Activated CD4-positive, alpha-beta T cell treated with anti-CD3 and anti-CD28 coated beads, Interleukin-2, amount 50 U/mL, for 4 hours (primary cell): ENCODE results near the gene IRAK2.
A peak's percentile ranks its signal among the peaks of the same experiment; 100 is the strongest.

ENCODE experiments used
- DNase-seq, 2 experiments: peaks; one replicate each; pipeline ENCODE4 v3.0.0-alpha.2; 2020

IRAK2 gene

GRCh38 chr3:10224794-10225665, 60.3 kb downstream of the IRAK2 start:
- peak; percentile 60 for DNase-seq

- no peak for DNase-seq
Measured at GRCh38 chr3:10226293-10226692, 61.6 kb downstream of the IRAK2 start.

DNA sequence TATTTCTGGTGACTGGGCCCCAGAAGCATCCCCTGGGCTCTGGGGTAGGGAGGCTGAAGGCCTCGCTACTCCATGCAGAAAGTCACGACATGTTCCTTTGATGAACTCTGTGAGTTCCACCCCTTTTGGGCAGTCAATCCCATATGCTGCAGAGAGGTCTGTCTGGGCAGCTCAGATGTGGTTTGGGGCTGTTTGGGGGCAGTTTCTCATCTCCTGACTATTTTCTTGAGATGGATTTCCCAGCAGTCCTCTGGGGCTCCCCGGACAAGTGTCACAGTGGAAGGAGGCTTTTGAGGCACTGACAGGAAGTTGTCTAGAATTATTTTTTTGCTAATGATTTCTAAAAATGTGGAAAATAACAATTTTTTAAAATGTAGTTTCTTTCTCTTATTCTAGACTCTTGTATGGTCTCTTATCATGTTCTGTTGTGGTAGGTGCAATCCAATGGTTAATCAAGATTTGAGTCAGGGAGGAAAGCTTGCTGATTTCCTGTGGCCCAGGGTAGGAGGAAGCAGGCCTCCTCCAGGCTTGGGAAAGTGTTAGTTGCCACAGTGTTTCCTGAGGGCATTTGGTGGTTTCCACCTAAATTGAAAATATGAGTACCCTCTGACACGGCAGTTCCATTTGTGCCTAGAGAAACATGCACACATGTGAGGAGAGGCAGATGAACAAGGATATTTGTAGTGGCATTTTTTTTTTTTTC, 63.7 kb downstream of the IRAK2 start:
- DNase-seq, result no peak

DNA sequence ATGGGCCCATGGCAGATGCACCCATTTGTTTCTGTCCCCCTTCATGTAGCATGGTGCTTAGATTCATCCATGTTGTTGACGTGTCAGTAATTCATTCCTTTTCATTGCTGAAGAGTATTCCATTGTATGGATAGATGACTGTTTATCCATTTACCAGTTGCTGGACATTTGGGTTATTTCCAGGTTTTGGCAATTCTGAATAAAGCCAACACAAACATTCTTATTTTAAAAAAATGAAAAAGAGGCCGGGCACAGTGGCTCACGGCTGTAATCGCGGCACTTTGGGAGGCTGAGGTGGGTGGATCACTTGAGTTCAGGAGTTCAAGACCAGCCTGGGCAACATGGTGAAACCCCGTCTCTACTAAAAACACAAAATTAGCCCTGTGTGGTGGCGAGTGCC, 64.9 kb downstream of the IRAK2 start:
- DNase-seq, result no peak

GRCh38 chr3:10232137-10232536, 67.4 kb downstream of the IRAK2 start:
- no peak for DNase-seq

- no peak for DNase-seq
Measured at GRCh38 chr3:10233988-10234387, 69.3 kb downstream of the IRAK2 start.

- no peak for DNase-seq
Measured at GRCh38 chr3:10234526-10235230, 70.0 kb downstream of the IRAK2 start.

DNA sequence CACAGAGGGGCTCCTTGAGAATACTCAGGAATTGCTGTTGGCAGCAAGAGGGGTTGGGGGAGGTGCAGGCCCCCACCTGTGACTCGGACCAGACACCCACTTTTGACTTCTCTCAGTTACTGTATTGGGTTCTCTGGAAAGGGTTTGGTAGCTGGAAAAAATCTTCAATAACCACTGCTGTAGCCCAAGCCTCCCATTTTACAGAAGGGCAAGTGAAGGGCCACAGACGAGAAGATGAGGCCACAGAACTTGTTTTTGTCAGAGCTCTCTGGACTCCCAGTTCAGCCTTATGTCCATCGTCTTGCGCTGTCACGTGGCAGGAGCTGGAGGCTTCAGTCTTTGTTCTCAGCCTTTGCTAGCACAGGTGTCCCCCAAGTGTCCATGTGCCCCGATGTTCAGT, 70.8 kb downstream of the IRAK2 start:
- DNase-seq, result no peak

GRCh38 chr3:10238345-10239183, 73.8 kb downstream of the IRAK2 start:
- DNase-seq, result peak; percentile 20 to 24

GRCh38 chr3:10240799-10241198, 76.1 kb downstream of the IRAK2 start:
- DNase-seq, result no peak

DNA sequence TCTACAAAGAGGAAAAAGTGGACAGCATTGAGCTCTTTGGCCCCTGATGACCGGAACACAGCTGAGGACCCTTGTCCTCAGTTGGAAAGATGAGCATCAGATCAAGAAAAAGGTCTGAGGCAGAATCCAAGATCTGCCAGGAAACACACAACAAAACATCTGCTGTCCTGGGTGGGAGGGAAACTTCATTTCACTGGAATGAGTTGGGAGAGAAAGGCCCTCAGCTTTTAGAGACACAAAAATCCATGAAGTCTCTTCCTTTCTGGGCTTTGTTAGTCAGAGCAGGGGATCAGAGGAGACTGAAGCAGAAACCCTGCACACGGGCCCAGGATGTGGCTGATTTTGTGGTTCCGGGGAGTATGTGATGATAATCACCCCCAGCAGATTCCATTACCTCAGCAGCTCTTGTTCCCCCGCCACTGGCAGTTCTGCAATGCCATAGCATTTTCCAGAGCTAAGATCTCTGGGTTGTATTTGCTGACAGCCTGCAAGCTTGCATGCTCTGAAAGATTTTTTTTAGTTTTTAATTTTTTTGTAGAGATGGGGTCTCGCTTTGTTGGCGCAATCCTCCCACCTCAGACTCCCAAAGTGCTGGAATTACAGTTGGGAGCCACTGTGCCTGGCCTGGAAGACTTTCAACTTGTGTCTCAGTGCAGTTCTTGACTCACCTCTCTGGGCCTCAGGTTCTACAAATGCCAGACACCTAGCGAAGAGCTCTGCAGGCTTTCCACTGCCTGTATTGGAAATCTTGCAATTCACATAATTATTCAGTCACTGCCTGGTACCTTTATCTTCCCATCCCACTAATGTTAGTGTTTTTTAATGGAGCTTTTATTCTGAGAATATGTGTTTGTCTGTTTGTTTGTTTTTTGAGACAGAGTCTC, 77.7 kb downstream of the IRAK2 start:
- peak; percentile 72 to 77 for DNase-seq

- no peak for DNase-seq
Measured at GRCh38 chr3:10244009-10244408, 79.3 kb downstream of the IRAK2 start.

DNA sequence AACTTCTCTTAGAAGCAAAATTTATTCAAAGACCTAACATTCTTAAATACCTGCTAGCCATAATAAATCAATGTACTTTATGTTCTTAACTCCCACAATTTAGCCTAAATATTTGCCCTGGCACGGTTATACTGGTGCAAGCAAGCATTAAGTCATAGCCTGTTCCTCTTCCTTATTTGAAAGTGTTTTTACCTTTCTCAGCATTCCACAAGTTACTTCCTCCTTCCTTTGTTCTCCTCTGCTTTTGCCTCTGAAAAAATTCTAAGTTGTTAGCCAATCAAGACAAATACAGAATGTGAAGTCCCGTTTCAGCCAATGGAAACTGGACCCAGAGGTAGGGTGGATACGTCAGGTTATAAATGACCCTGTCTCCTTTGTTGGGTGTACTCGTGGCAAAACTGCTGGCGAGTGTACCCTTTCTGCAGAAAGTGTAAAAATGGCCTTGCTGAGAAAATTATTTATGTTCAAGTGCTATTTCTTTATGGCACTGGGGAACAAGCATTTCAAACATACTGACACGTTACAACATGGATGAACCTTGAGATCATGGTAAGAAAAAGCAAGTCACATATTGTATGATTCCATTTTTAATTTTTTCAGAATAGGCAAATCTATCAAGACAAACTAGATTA, 80.5 kb downstream of the IRAK2 start:
- DNase-seq, result no peak

- DNase-seq, result no peak
Measured at GRCh38 chr3:10247679-10248183, 83.0 kb downstream of the IRAK2 start.

GRCh38 chr3:10248184-10248983, 83.7 kb downstream of the IRAK2 start, which contains the start of gene TATDN2:
TATDN2 (plus strand) TSS chr3:10248459; CDS start chr3:10249201, 742 bp downstream.
- DNase-seq, result peak; percentile 90 to 92

GRCh38 chr3:10248984-10249748, 84.4 kb downstream of the IRAK2 start:
- peak; percentile 41 to 54 for DNase-seq

DNA sequence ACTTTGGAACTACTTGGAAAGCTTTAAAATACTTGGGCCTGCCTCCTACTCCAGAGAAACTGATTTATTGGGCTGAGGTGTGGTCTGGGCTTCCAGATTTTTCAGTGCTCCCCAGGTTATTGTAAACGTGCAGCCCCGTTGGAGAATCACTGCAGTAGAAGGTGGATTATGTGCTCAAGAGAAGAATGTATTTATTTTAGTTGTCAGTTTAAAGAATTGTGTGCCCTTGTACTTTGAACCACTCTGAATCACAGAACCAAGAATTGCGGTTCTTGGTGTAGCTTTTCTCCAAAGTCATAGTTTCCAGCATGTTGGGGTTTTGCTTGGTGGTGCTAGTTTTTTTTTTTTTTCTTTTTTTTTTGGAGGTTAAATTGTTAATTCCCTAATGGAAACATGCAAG, 85.1 kb downstream of the IRAK2 start:
- DNase-seq, result no peak

DNA sequence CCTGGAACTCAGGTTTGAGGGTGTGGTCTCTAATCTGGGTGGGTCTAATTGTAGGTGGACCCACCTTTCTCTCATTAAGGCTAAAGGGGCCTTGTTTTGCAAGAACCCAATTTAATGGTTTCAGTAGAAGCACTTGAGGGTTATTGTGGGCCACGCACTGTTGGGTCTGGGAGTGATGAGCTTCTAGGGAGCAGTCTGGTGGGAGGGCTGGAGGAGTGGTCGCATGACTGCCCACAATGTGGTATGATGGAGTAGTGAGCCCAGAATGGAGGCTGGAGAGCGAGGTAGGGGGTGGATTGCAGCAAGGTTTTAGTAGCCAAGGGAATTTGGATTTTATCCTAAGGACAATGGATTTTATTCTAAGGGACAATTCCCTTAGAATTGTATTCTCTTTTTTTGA, 86.3 kb downstream of the IRAK2 start:
- no peak for DNase-seq

DNA sequence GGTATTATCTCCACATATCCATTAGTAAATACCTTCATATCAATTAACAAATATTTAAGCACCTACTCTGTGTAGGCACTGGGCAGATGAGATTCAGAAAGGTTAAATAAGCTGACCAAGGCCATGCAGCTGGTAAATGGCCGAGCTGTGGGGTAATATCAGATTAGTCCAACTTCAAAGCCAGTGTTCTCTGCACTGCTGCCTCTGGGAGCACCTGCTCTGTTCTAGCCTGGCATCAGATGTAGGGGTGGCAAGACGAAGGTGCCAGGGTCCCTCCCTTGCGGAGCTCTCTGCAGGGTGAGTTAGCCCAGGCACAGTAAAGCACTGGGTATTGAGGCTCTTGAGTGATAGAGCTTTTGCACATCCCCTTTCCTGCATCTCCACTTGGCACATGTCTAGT, 89.0 kb downstream of the IRAK2 start:
- no peak for DNase-seq
